ENCODE measurements around the gene RABEPK.

Gene RABEPK

DNA sequence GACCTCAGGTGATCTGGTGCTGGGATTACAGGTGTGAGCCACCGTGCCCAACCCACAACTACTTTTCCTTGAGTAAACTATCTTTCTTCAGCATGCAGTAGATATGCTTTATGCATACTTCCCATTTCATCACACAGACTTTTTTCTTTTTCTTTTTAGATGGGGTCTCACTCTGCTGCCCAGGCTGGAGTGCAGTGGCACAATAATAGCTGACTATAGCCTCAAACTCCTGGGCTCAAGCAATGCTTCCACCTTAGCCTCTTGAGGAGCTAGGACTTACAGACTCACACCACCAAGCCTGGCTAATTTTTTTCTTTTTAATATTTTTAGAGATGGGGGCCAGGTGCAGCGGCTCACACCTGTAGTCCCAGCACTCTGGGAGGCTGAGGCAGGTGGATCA is 33.6 kb upstream of the RABEPK start:
- H3K4me1 ChIP-seq (ENCODE audit: control insufficient read depth in 2 of 2, insufficient read depth in 1 of 2, low read depth in 1 of 2, low read length in 2 of 2): no peaks in the 10 kb centered on the region
- H3K4ac ChIP-seq (ENCODE audit: low read length): no peak overlapping the region
- H3K79me1 ChIP-seq (ENCODE audit: low read depth, low read length): no peaks in the 10 kb centered on the region
- no peak overlapping the region for H2AK5ac ChIP-seq (ENCODE audit: low read depth, low read length)
- no peak overlapping the region for H3K18ac ChIP-seq (ENCODE audit: low read length)
- no peak overlapping the region for H2BK120ac ChIP-seq (ENCODE audit: low read depth, low read length)
- H3K23ac ChIP-seq (ENCODE audit: low read depth, low read length, poor library complexity): no peak overlapping the region
- no peak overlapping the region for H3K9ac ChIP-seq (ENCODE audit: low read depth, low read length, poor library complexity)
- H3K27ac ChIP-seq (replicated peaks; ENCODE audit: low read length): no peak overlapping the region
- WGBS, 2 donors (ENCODE audit: extremely low coverage in 2 of 2, insufficient read length in 2 of 2, insufficient replicate concordance in 1 of 2): no CpG with 5 or more reads among the region's 2 CpGs
- H3K9me3 ChIP-seq (replicated peaks in 1 of 2; ENCODE audit: control insufficient read depth in 2 of 2, insufficient read depth in 1 of 2, low read depth in 1 of 2, low read length in 2 of 2): no peaks in the 10 kb centered on the region
- H2BK12ac ChIP-seq (ENCODE audit: low read length): no peak overlapping the region
- no peak overlapping the region for H3K4me2 ChIP-seq (ENCODE audit: insufficient read depth, low read length, poor library complexity, severe bottlenecking)
- no peak for DNase-seq (ENCODE audit: low spot score)
- no peak overlapping the region for H2BK15ac ChIP-seq (ENCODE audit: low read length)
- no peak overlapping the region for H2AFZ ChIP-seq (ENCODE audit: low read length)
- no peaks in the 10 kb centered on the region for H3K27me3 ChIP-seq (ENCODE audit: control insufficient read depth in 3 of 3, insufficient read depth in 3 of 3, low read depth in 1 of 3, low read length in 3 of 3)
- H3K4me3 ChIP-seq (ENCODE audit: low read length in 2 of 2): no peak overlapping the region
- H3K14ac ChIP-seq (ENCODE audit: low read length): no peak overlapping the region
- no peak overlapping the region for H2BK5ac ChIP-seq (ENCODE audit: low read length)
- no peak overlapping the region for H4K8ac ChIP-seq (ENCODE audit: low read depth, low read length)
- H4K91ac ChIP-seq (ENCODE audit: low read depth, low read length, poor library complexity): no peak overlapping the region
- peaks cover 3 to 45% of the 10 kb centered on the region in 2 donors for H3K36me3 ChIP-seq (replicated peaks in 1 of 2; ENCODE audit: control insufficient read depth in 2 of 2, insufficient read depth in 2 of 2, low read length in 2 of 2)

- no peak overlapping the region for H2AK5ac ChIP-seq (ENCODE audit: low read depth, low read length)
- no peak overlapping the region for H2BK5ac ChIP-seq (ENCODE audit: low read length)
- H3K27me3 ChIP-seq (ENCODE audit: control insufficient read depth in 3 of 3, insufficient read depth in 3 of 3, low read depth in 1 of 3, low read length in 3 of 3): no peaks in the 10 kb centered on the region
- no peak overlapping the region for H2BK120ac ChIP-seq (ENCODE audit: low read depth, low read length)
- no peaks in the 10 kb centered on the region for H3K4me1 ChIP-seq (ENCODE audit: control insufficient read depth in 2 of 2, insufficient read depth in 1 of 2, low read depth in 1 of 2, low read length in 2 of 2)
- no peak overlapping the region for H4K8ac ChIP-seq (ENCODE audit: low read depth, low read length)
- H3K18ac ChIP-seq (ENCODE audit: low read length): no peak overlapping the region
- no peak overlapping the region for H3K23ac ChIP-seq (ENCODE audit: low read depth, low read length, poor library complexity)
- H3K27ac ChIP-seq (replicated peaks; ENCODE audit: low read length): no peak overlapping the region
- no peak overlapping the region for H3K4ac ChIP-seq (ENCODE audit: low read length)
- no peak overlapping the region for H3K4me3 ChIP-seq (ENCODE audit: low read length in 2 of 2)
- no peaks in the 10 kb centered on the region for H3K79me1 ChIP-seq (ENCODE audit: low read depth, low read length)
- no peak for DNase-seq (ENCODE audit: low spot score)
- no peak overlapping the region for H4K91ac ChIP-seq (ENCODE audit: low read depth, low read length, poor library complexity)
- no peak overlapping the region for H3K9ac ChIP-seq (ENCODE audit: low read depth, low read length, poor library complexity)
- H3K9me3 ChIP-seq (replicated peaks in 1 of 2; ENCODE audit: control insufficient read depth in 2 of 2, insufficient read depth in 1 of 2, low read depth in 1 of 2, low read length in 2 of 2): no peaks in the 10 kb centered on the region
- no peak overlapping the region for H2BK15ac ChIP-seq (ENCODE audit: low read length)
- H3K14ac ChIP-seq (ENCODE audit: low read length): no peak overlapping the region
- H3K4me2 ChIP-seq (ENCODE audit: insufficient read depth, low read length, poor library complexity, severe bottlenecking): no peak overlapping the region
- no peak overlapping the region for H2AFZ ChIP-seq (ENCODE audit: low read length)
- no peak overlapping the region for H2BK12ac ChIP-seq (ENCODE audit: low read length)
- H3K36me3 ChIP-seq (replicated peaks in 1 of 2; ENCODE audit: control insufficient read depth in 2 of 2, insufficient read depth in 2 of 2, low read length in 2 of 2): peaks cover 3 to 59% of the 10 kb centered on the region in 2 donors
Measured at GRCh38 chr9:125169895-125170294, 30.4 kb upstream of the RABEPK start.

- Histone ChIP-seq H2BK5ac (ENCODE audit: low read length) (no peak overlapping the region), H3K18ac (ENCODE audit: low read length) (no peak overlapping the region), H4K91ac (ENCODE audit: low read depth, low read length, poor library complexity) (no peak overlapping the region), H3K79me1 (ENCODE audit: low read depth, low read length) (peaks cover 2% of the 10 kb centered on the region), H3K9ac (ENCODE audit: low read depth, low read length, poor library complexity) (no peak overlapping the region), H3K4me3 (ENCODE audit: low read length in 2 of 2) (no peak overlapping the region), H3K9me3 (replicated peaks in 1 of 2; ENCODE audit: control insufficient read depth in 2 of 2, insufficient read depth in 1 of 2, low read depth in 1 of 2, low read length in 2 of 2) (no peaks in the 10 kb centered on the region), H2BK12ac (ENCODE audit: low read length) (no peak overlapping the region), H3K36me3 (replicated peaks in 1 of 2; ENCODE audit: control insufficient read depth in 2 of 2, insufficient read depth in 2 of 2, low read length in 2 of 2) (peaks cover 3 to 43% of the 10 kb centered on the region in 2 donors), H2AFZ (ENCODE audit: low read length) (no peak overlapping the region), H3K23ac (ENCODE audit: low read depth, low read length, poor library complexity) (no peak overlapping the region), H4K8ac (ENCODE audit: low read depth, low read length) (no peak overlapping the region), H3K14ac (ENCODE audit: low read length) (no peak overlapping the region), H3K4ac (ENCODE audit: low read length) (no peak overlapping the region), H2BK15ac (ENCODE audit: low read length) (no peak overlapping the region), H3K27ac (replicated peaks; ENCODE audit: low read length) (no peak overlapping the region), H2AK5ac (ENCODE audit: low read depth, low read length) (no peak overlapping the region), H3K4me1 (ENCODE audit: control insufficient read depth in 2 of 2, insufficient read depth in 1 of 2, low read depth in 1 of 2, low read length in 2 of 2) (no peaks in the 10 kb centered on the region), H2BK120ac (ENCODE audit: low read depth, low read length) (no peak overlapping the region), H3K27me3 (ENCODE audit: control insufficient read depth in 3 of 3, insufficient read depth in 3 of 3, low read depth in 1 of 3, low read length in 3 of 3) (no peaks in the 10 kb centered on the region), H3K4me2 (ENCODE audit: insufficient read depth, low read length, poor library complexity, severe bottlenecking) (no peak overlapping the region)
- no CpG with 5 or more reads among the region's 6 CpGs for WGBS, 2 donors (ENCODE audit: extremely low coverage in 2 of 2, insufficient read length in 2 of 2, insufficient replicate concordance in 1 of 2)
- DNase-seq (ENCODE audit: low spot score): no peak
Measured at GRCh38 chr9:125172031-125172755, 28.1 kb upstream of the RABEPK start.

DNA sequence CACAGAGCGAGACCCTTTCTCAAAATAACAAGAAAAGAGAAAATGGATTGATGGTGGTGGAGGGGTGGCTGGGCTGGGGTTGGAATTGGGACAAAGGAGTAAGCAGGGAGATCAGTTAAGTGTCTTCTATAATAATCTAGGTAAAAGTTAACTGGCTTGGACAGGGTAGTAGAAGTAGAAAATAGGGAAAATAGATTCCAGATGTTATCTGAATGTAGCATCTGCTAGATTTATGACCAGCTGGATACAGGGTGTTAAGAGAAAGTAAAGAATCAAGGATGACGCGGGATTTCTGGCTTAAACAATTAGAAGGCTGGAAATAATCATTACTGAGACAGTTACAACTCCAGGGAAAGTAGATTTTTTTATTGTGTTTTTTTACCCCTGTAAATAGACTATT is 23.7 kb upstream of the RABEPK start:
- no peak overlapping the region for H2AK5ac ChIP-seq (ENCODE audit: low read depth, low read length)

More for the DNA sequence above, 23.7 kb upstream of the RABEPK start:
- Histone ChIP-seq H3K9ac (ENCODE audit: low read depth, low read length, poor library complexity) (no peak overlapping the region), H3K79me1 (ENCODE audit: low read depth, low read length) (peaks cover 2% of the 10 kb centered on the region), H2BK120ac (ENCODE audit: low read depth, low read length) (no peak overlapping the region), H2AFZ (ENCODE audit: low read length) (no peak overlapping the region), H3K4ac (ENCODE audit: low read length) (no peak overlapping the region), H2BK5ac (ENCODE audit: low read length) (no peak overlapping the region), H3K14ac (ENCODE audit: low read length) (no peak overlapping the region), H3K4me1 (ENCODE audit: control insufficient read depth in 2 of 2, insufficient read depth in 1 of 2, low read depth in 1 of 2, low read length in 2 of 2) (no peaks in the 10 kb centered on the region), H2BK15ac (ENCODE audit: low read length) (no peak overlapping the region), H3K9me3 (replicated peaks in 1 of 2; ENCODE audit: control insufficient read depth in 2 of 2, insufficient read depth in 1 of 2, low read depth in 1 of 2, low read length in 2 of 2) (peaks cover 0 to 7% of the 10 kb centered on the region in 2 donors), H3K4me3 (ENCODE audit: low read length in 2 of 2) (no peak overlapping the region), H4K8ac (ENCODE audit: low read depth, low read length) (no peak overlapping the region), H3K18ac (ENCODE audit: low read length) (no peak overlapping the region), H3K27me3 (ENCODE audit: control insufficient read depth in 3 of 3, insufficient read depth in 3 of 3, low read depth in 1 of 3, low read length in 3 of 3) (no peaks in the 10 kb centered on the region), H4K91ac (ENCODE audit: low read depth, low read length, poor library complexity) (no peak overlapping the region), H3K27ac (replicated peaks; ENCODE audit: low read length) (no peak overlapping the region), H2BK12ac (ENCODE audit: low read length) (no peak overlapping the region), H3K4me2 (ENCODE audit: insufficient read depth, low read length, poor library complexity, severe bottlenecking) (no peak overlapping the region), H3K23ac (ENCODE audit: low read depth, low read length, poor library complexity) (no peak overlapping the region), H3K36me3 (replicated peaks in 1 of 2; ENCODE audit: control insufficient read depth in 2 of 2, insufficient read depth in 2 of 2, low read length in 2 of 2) (peaks cover 0 to 25% of the 10 kb centered on the region in 2 donors)
- no CpG with 5 or more reads among the region's 3 CpGs for WGBS, 2 donors (ENCODE audit: extremely low coverage in 2 of 2, insufficient read length in 2 of 2, insufficient replicate concordance in 1 of 2)
- DNase-seq (ENCODE audit: low spot score): no peak

Data from neuronal stem cell (in vitro differentiated cells).